Spleen (tissue), 7 donors: ENCODE results near the gene NAPSA.

Experiments used
- CTCF ChIP-seq, 11 experiments: fragments of 200-600 bp in 7 of 11; fragments of 450-650 bp in 4 of 11; sonication (generic) in 4 of 11; IDR thresholded peaks in 8 of 11; conservative IDR thresholded peaks in 3 of 11; 1 replicate in 7 of 11; 2 replicates in 4 of 11; pipeline versions ENCODE4 v1.4.0 to v1.8.0; 2016 to 2021; ENCODE audit warnings: antibody characterized with exemption in 11 of 11, inconsistent platforms in 4 of 11, mild to moderate bottlenecking in 1 of 11
- POLR2A ChIP-seq, 3 donors: fragments of 450-650 bp; IDR thresholded peaks; one replicate each; pipeline ENCODE4 v1.5.1; 2017; ENCODE audit warnings: antibody characterized with exemption in 3 of 3, mild to moderate bottlenecking in 1 of 3
- POLR2AphosphoS5 ChIP-seq, 3 donors: sonication (generic); formaldehyde crosslinking; IDR thresholded peaks; one replicate each; pipeline ENCODE4 v1.5.1; 2017; ENCODE audit warnings: antibody characterized with exemption in 3 of 3
- donor health status: DM: no; HTN: no; CAD: no; lungs with moderate emphysema.
- donor health status: DM: no; HTN: no; CAD: no.
- donor health status: DM: no; HTN: no; CAD: no.

GRCh38 chr19:50362656-50363424 is 2.6 kb downstream of the NAPSA start:
- TF ChIP-seq CTCF (IDR thresholded peaks at IDR 0.05 in 8 of 11, conservative IDR thresholded peaks at IDR 0.05 in 3 of 11) = no peak
- TF ChIP-seq POLR2A (IDR thresholded peaks at IDR 0.05) = no peak
- no peak for TF ChIP-seq POLR2AphosphoS5 (IDR thresholded peaks at IDR 0.05)
